Prostate gland (tissue), 2 donors: ENCODE data around the gene FHOD1. TPM values are rescaled to one million over a fixed set of nuclear protein-coding genes. Genes with fewer than 3 reads are reported as not detected.

Experiments
- DNase-seq: peaks from one replicate; pipeline ENCODE4 v3.0.0-alpha.2; 2019; ENCODE audit warnings: low spot score
- H3K27ac ChIP-seq, 2 donors: fragments of 200-600 bp; sonication (generic); 2 replicates each; pipeline ENCODE4 v1.5.1; 2017 to 2019
- H3K27me3 ChIP-seq: fragments of 200-600 bp; sonication (generic); replicated peaks from 2 replicates; pipeline ENCODE4 v1.5.1; 2019; ENCODE audit not compliant: insufficient read depth
- H3K36me3 ChIP-seq, 2 donors: fragments of 200-600 bp; sonication (generic); 1 replicate in 1 of 2; 2 replicates in 1 of 2; pipeline versions ENCODE4 v1.5.1 to v1.8.1; 2017 to 2019
- H3K4me1 ChIP-seq: fragments of 200-600 bp; sonication (generic); replicated peaks from 2 replicates; pipeline ENCODE4 v1.5.1; 2019
- H3K4me3 ChIP-seq, 2 donors: fragments of 200-600 bp; sonication (generic); 2 replicates each; pipeline ENCODE4 v1.5.1; 2017 to 2019
- H3K9me3 ChIP-seq: fragments of 200-600 bp; sonication (generic); 2 replicates; pipeline ENCODE4 v1.5.1; 2017
- POLR2A ChIP-seq: fragments of 450-650 bp; IDR thresholded peaks from one replicate; pipeline ENCODE4 v1.6.1; 2016; ENCODE audit warnings: antibody characterized with exemption, mild to moderate bottlenecking
- POLR2AphosphoS5 ChIP-seq: sonication (generic); formaldehyde crosslinking; IDR thresholded peaks from one replicate; pipeline ENCODE4 v1.6.1; 2017; ENCODE audit warnings: antibody characterized with exemption
- WGBS: methylation state at CpG from one replicate; pipeline ENCODE4 v1.1.5; 2018; 5-methylcytosine and 5-hydroxymethylcytosine counted together
- intact Hi-C: fragments of 100-400 bp; cut with DNase I; formaldehyde crosslinking; loops from one replicate; pipeline ENCODE4 v1.14.2; 2022
- total RNA-seq, 2 donors: library from RNA; depleted of rRNA; stranded (reverse); fragments of >200 nt; gene quantifications; one replicate each; pipeline ENCODE4 v1.1.0, GENCODE V29; 2016
- TF ChIP-seq, protein P1 (sequence below), 4 experiments: fragments of 200-600 bp in 2 of 4; fragments of 450-650 bp in 2 of 4; sonication (generic) in 2 of 4; IDR thresholded peaks; 1 replicate in 3 of 4; 2 replicates in 1 of 4; pipeline ENCODE4 v1.5.1; 2016 to 2019; ENCODE audit warnings: antibody characterized with exemption in 4 of 4, mild to moderate bottlenecking in 2 of 4, moderate library complexity in 2 of 4

The FHOD1 gene
- total RNA-seq, 2 donors from 2014 or later, result 11.2 to 46.1 TPM

DNA sequence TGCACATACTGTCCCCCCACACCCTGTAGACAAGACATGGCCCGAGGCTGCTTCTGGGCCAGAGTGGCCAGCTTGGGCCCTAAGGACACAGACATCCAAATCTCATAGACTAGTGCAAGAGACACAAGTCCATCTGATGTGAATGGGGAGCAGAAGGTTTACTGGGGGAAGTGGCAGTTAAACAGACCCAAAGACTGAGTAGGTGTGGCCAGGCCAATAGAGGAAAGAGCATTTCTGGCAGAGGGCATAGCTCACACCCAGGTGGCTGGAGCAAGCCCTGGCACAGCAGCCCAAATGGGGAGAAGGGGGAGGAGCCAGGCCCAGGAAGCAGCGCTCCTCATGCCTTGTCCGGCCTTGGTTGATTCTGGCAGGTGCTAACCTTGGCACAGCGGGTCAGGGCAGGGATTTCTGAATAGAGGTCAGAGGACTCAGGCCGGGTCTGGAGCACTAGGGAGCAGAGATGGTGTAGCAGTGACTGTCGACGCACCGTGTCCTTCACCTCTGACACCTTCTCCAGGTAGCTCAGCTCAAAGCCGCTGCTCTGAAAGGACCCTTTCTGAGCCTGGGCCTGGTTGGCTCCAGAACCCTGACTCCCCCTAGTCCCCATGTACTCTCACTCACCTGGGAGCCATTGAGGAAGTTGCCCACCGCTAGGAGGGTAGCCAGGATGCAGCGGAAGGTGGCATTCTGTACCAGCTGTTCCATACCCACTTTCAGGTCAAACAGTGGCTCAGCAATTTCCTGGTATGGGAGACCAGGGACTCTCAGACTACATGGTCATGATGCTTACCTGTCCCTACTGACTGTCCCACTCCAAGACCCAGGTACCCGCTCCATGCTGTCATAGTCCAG is 16.2 kb downstream of the FHOD1 start:
- intact Hi-C loops, result no loop called here
- Histone ChIP-seq H3K36me3 (peaks cover 3 to 23% of the 10 kb centered on the region in 2 donors), H3K27me3 (no peaks in the 10 kb centered on the region), H3K27ac (no peak overlapping the region), H3K4me3 (no peak overlapping the region), H3K4me1 (no peaks in the 10 kb centered on the region), H3K9me3 (no peaks in the 10 kb centered on the region)
- WGBS, result 84% methylated on average over 12 of the region's 12 CpGs
- DNase-seq, result no peak
- TF ChIP-seq POLR2AphosphoS5, result no peak
- TF ChIP-seq POLR2A, result no peak
- TF ChIP-seq, protein P1, sequence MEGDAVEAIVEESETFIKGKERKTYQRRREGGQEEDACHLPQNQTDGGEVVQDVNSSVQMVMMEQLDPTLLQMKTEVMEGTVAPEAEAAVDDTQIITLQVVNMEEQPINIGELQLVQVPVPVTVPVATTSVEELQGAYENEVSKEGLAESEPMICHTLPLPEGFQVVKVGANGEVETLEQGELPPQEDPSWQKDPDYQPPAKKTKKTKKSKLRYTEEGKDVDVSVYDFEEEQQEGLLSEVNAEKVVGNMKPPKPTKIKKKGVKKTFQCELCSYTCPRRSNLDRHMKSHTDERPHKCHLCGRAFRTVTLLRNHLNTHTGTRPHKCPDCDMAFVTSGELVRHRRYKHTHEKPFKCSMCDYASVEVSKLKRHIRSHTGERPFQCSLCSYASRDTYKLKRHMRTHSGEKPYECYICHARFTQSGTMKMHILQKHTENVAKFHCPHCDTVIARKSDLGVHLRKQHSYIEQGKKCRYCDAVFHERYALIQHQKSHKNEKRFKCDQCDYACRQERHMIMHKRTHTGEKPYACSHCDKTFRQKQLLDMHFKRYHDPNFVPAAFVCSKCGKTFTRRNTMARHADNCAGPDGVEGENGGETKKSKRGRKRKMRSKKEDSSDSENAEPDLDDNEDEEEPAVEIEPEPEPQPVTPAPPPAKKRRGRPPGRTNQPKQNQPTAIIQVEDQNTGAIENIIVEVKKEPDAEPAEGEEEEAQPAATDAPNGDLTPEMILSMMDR (IDR thresholded peaks at IDR 0.05), result no peak

DNA sequence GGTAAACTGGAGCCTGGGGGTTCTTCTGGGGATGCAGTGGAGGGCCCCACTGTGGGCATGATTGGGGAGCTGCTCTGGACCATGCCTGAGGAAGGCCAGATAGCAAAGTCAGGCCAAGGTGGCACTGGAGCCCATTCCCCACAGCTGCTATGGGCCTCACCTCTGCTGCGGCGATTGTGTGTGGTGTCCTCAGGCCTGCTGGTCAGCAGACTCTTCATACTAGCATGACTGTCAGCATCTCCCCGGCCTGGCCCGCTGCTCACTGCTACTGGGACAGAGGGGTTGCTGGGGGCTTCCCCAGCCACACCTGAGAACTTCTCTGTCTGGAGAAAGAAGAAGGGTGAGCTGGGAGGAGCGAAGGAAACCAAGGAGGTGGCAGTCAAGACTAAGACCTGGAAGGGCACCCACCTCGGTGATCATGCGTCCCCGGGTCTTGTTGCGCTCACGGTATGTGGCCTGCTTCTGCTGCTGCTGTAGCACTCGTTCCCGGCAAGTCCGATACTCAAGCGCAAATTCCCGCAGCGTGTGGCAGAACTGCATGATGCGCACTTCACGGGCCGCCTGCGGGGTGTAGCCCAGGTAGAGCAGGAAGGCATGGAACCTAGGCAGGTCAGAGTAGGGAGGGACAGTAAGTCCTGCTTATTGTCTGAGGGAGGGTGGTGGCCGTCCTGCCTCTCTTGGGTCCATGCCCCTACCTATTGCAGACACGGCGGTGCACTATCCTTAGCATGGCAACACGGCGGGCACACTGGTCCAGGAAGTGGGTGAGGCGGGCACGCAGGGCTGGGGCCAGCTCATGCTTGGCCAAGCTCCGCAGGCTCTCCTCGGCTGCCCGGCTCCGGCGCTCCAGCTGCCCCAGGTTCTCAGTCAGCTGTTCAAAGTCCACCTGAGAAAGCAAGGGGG is 17.1 kb downstream of the FHOD1 start:
- peaks cover 3 to 23% of the 10 kb centered on the region in 2 donors for H3K36me3 ChIP-seq
- no peak overlapping the region for H3K27ac ChIP-seq
- TF ChIP-seq, protein P1 (IDR thresholded peaks at IDR 0.05), result no peak
- TF ChIP-seq POLR2A, result no peak
- TF ChIP-seq POLR2AphosphoS5, result no peak
- 88% methylated on average over 32 of the region's 32 CpGs for WGBS
- no peaks in the 10 kb centered on the region for H3K4me1 ChIP-seq
- intact Hi-C loops, result no loop called here
- H3K27me3 ChIP-seq, result no peaks in the 10 kb centered on the region
- no peak for DNase-seq
- no peaks in the 10 kb centered on the region for H3K9me3 ChIP-seq
- no peak overlapping the region for H3K4me3 ChIP-seq

DNA sequence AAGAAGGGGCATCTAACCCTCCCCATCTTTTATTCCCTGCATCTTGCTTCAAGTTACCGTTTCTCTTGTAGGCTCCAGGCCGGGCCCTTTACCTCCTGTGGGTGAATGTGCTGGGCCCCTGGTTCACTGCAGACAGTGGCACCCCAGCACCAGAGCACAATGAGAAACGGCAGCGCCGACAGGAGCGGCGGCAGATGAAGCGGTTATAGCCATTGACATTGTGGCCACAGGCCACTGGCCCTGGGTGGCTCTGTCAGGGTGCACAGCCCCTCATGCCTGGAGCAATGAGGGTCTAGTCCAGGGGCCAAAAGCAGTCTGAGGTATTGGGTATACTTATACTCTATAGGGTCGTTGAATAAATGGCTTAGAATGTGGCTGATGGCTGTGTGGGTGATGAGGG is 18.4 kb downstream of the FHOD1 start:
- Histone ChIP-seq H3K36me3 (peaks cover 3 to 23% of the 10 kb centered on the region in 2 donors), H3K4me3 (no peak overlapping the region), H3K27ac (no peak overlapping the region), H3K4me1 (no peaks in the 10 kb centered on the region), H3K9me3 (no peaks in the 10 kb centered on the region), H3K27me3 (no peaks in the 10 kb centered on the region)
- 92% methylated on average over 9 of the region's 9 CpGs for WGBS
- TF ChIP-seq, protein P1 (IDR thresholded peaks at IDR 0.05), result no peak
- no peak for DNase-seq
- intact Hi-C loops, result no loop called here

DNA sequence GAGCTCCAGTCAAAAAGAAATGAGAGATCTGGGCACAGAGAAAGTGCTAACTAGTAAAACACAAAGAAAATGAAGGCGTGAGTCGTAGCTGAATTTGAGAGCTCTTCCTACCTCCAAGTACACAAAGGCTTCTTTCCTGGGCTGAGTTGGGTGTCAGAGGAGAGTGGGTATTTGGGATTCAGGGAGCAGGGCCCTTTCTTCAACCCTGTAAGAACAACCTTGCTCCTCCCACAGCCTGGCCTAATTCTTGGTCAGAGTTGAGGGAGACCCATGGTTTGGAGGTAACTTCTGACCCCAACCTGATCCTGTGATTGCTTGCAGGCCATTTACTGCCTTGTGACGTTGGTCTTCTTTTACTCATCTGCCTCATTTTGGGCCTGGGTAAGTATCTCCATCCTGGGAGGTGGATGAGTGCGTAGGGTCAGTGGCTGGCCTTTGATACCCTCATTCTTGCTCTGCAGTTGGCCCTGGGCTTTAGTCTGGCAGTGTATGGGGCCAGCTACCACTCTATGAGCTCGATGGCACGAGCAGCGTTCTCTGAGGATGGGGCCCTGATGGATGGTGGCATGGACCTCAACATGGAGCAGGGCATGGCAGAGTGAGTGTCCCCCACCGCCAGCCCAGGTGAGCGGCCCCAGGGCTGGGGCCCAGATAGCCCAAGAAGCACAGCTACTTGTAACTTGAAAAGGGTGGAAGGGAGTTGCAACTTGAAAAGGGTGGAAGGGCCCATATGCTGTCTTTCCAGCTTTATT is 19.1 kb downstream of the FHOD1 start:
- Histone ChIP-seq H3K4me1 (no peaks in the 10 kb centered on the region), H3K4me3 (peak overlapping the region in 1 of 2 donors; percentile 91), H3K36me3 (peaks cover 3 to 23% of the 10 kb centered on the region in 2 donors), H3K9me3 (no peaks in the 10 kb centered on the region), H3K27me3 (no peaks in the 10 kb centered on the region), H3K27ac (no peak overlapping the region)
- 85% methylated on average over 9 of the region's 9 CpGs for WGBS
- TF ChIP-seq POLR2A (no peak), POLR2AphosphoS5 (no peak)
- TF ChIP-seq, protein P1 (IDR thresholded peaks at IDR 0.05), result no peak
- no peak for DNase-seq
- intact Hi-C loops, result no loop called here
